Osteoblast (primary cell): ENCODE measurements around the gene PHKA2. TPM values are rescaled to one million over a fixed set of nuclear protein-coding genes. Genes with fewer than 3 reads are reported as not detected.

Source experiments
- DNase-seq: peaks from one replicate; pipeline ENCODE4 v3.0.0; 2011; ENCODE audit warnings: low spot score, mixed read lengths; ENCODE audit not compliant: insufficient read length; ENCODE audit errors: missing footprints
- H2AFZ ChIP-seq: 2 replicates; pipeline ENCODE4 v1.6.0; 2011; ENCODE audit warnings: mild to moderate bottlenecking, low read length
- H3K27ac ChIP-seq: 2 replicates; pipeline ENCODE4 v1.5.1; 2011; ENCODE audit warnings: mild to moderate bottlenecking, low read depth, low read length, moderate library complexity
- H3K27me3 ChIP-seq: 2 replicates; pipeline ENCODE4 v1.6.0; 2012; ENCODE audit warnings: mild to moderate bottlenecking, control low read depth, inconsistent platforms, low read length, moderate library complexity; ENCODE audit not compliant: insufficient read depth
- H3K36me3 ChIP-seq: 2 replicates; pipeline ENCODE4 v1.5.1; 2011; ENCODE audit warnings: mild to moderate bottlenecking, low read length, control low read depth, moderate library complexity; ENCODE audit not compliant: insufficient read depth
- H3K4me1 ChIP-seq: 2 replicates; pipeline ENCODE4 v1.5.1; 2011; ENCODE audit warnings: mild to moderate bottlenecking, low read length, control low read depth, moderate library complexity; ENCODE audit not compliant: insufficient read depth
- H3K4me2 ChIP-seq: 2 replicates; pipeline ENCODE4 v1.6.0; 2011; ENCODE audit warnings: mild to moderate bottlenecking, low read length; ENCODE audit not compliant: insufficient read depth
- H3K4me3 ChIP-seq: fragments of 200-600 bp; sonication (generic); 3 replicates; pipeline ENCODE4 v1.5.1; 2012; ENCODE audit warnings: mild to moderate bottlenecking, low read length, inconsistent platforms; ENCODE audit not compliant: insufficient read depth
- H3K79me2 ChIP-seq: 2 replicates; pipeline ENCODE4 v1.6.0; 2012; ENCODE audit warnings: mild to moderate bottlenecking, low read length, control low read depth, inconsistent platforms; ENCODE audit not compliant: insufficient read depth
- H3K9me3 ChIP-seq: 2 replicates; pipeline ENCODE4 v1.5.1; 2011; ENCODE audit warnings: low read depth, low read length, control low read depth
- H4K20me1 ChIP-seq: 2 replicates; pipeline ENCODE4 v1.6.0; 2012; ENCODE audit warnings: mild to moderate bottlenecking, low read length, control low read depth; ENCODE audit not compliant: insufficient read depth
- CTCF ChIP-seq: IDR thresholded peaks from 2 replicates; pipeline ENCODE4 v1.5.1; 2011; ENCODE audit warnings: mild to moderate bottlenecking, low read depth, low read length, moderate library complexity; ENCODE audit errors: extremely low read depth
- total RNA-seq: library from RNA; depleted of rRNA; stranded (reverse); fragments of >200 nt; gene quantifications from 2 replicates; pipeline ENCODE4 v1.2.3, GENCODE V29; 2012

The PHKA2 gene
- total RNA-seq, 1 donor: 13.8 TPM

- H3K4me1 ChIP-seq: no peaks in the 10 kb centered on the region
- no peaks in the 10 kb centered on the region for H3K79me2 ChIP-seq
- H3K4me2 ChIP-seq: no peak overlapping the region
- no peak overlapping the region for H3K27ac ChIP-seq
- no peak for DNase-seq
- H3K4me3 ChIP-seq: no peak overlapping the region
- no peaks in the 10 kb centered on the region for H3K36me3 ChIP-seq
- no peaks in the 10 kb centered on the region for H3K27me3 ChIP-seq
- H3K9me3 ChIP-seq: no peaks in the 10 kb centered on the region
- no peaks in the 10 kb centered on the region for H4K20me1 ChIP-seq
- no peak overlapping the region for H2AFZ ChIP-seq
- no peak for TF ChIP-seq CTCF
Observed at GRCh38 chrX:18971506-18971905, 12.4 kb downstream of the PHKA2 start.

GRCh38 chrX:18970465-18970864 is 13.4 kb downstream of the PHKA2 start:
- no peaks in the 10 kb centered on the region for H3K4me1 ChIP-seq
- no peak overlapping the region for H2AFZ ChIP-seq
- H3K79me2 ChIP-seq: no peaks in the 10 kb centered on the region
- no peak overlapping the region for H3K27ac ChIP-seq
- TF ChIP-seq CTCF: no peak
- no peak overlapping the region for H3K4me3 ChIP-seq
- no peaks in the 10 kb centered on the region for H3K9me3 ChIP-seq
- H4K20me1 ChIP-seq: no peaks in the 10 kb centered on the region
- H3K4me2 ChIP-seq: no peak overlapping the region
- no peak for DNase-seq
- H3K27me3 ChIP-seq: no peaks in the 10 kb centered on the region
- no peaks in the 10 kb centered on the region for H3K36me3 ChIP-seq

- no peak overlapping the region for H3K4me3 ChIP-seq
- no peaks in the 10 kb centered on the region for H4K20me1 ChIP-seq
- no peak for TF ChIP-seq CTCF
- no peaks in the 10 kb centered on the region for H3K9me3 ChIP-seq
- peaks cover 4% of the 10 kb centered on the region for H3K4me1 ChIP-seq
- H2AFZ ChIP-seq: no peak overlapping the region
- no peaks in the 10 kb centered on the region for H3K36me3 ChIP-seq
- no peaks in the 10 kb centered on the region for H3K27me3 ChIP-seq
- no peak overlapping the region for H3K27ac ChIP-seq
- DNase-seq: no peak
- H3K4me2 ChIP-seq: no peak overlapping the region
- no peaks in the 10 kb centered on the region for H3K79me2 ChIP-seq
Observed at GRCh38 chrX:18966624-18967023, 17.3 kb downstream of the PHKA2 start.

GRCh38 chrX:18964901-18965300 is 19.0 kb downstream of the PHKA2 start:
- Histone ChIP-seq H3K27me3 (no peaks in the 10 kb centered on the region), H3K4me2 (no peak overlapping the region), H3K36me3 (no peaks in the 10 kb centered on the region), H3K9me3 (no peaks in the 10 kb centered on the region), H3K27ac (no peak overlapping the region), H4K20me1 (no peaks in the 10 kb centered on the region), H3K79me2 (peaks cover 9% of the 10 kb centered on the region), H2AFZ (no peak overlapping the region), H3K4me1 (peaks cover 8% of the 10 kb centered on the region), H3K4me3 (no peak overlapping the region)
- TF ChIP-seq CTCF: no peak
- no peak for DNase-seq
